ENCODE data around the gene SLAMF7. TPM values are rescaled to one million over a fixed set of nuclear protein-coding genes. Genes with fewer than 3 reads are reported as not detected.

SLAMF7 gene
- total and polyA plus RNA-seq, 2 donors (not counting 3 experiments of a cell fraction or from before 2014, with no cell fraction given), result not detected

GRCh38 chr1:160746836-160747500 is 7.9 kb downstream of the SLAMF7 start:
- no peak overlapping the region for H2AFZ ChIP-seq (ENCODE audit: low read depth, low read length)
- TF ChIP-seq EZH2 (IDR thresholded peaks at IDR 0.05; ENCODE audit: borderline replicate concordance, low read depth, low read length, severe bottlenecking) (no peak), GATA2 (IDR thresholded peaks at IDR 0.05; ENCODE audit: insufficient read depth, insufficient read length, low read depth, low read length) (no peak), JUN (IDR thresholded peaks at IDR 0.05; ENCODE audit: borderline replicate concordance, insufficient read depth, insufficient read length, low read depth) (no peak), POLR2A (IDR thresholded peaks at IDR 0.05; ENCODE audit: low read depth, low read length) (no peak), POLR2AphosphoS5 (IDR thresholded peaks at IDR 0.05; ENCODE audit: insufficient read depth, low read depth, low read length) (no peak), FOS (IDR thresholded peaks at IDR 0.05; ENCODE audit: borderline replicate concordance, insufficient read depth, low read length) (no peak), MAX (IDR thresholded peaks at IDR 0.05; ENCODE audit: insufficient read depth, insufficient read length) (no peak), CTCF (IDR thresholded peaks at IDR 0.05; ENCODE audit: extremely low read depth in 1 of 2, insufficient read depth in 1 of 2, low read depth in 1 of 2, low read length in 2 of 2) (no peak), MYC (IDR thresholded peaks at IDR 0.05; ENCODE audit: low read depth, low read length) (no peak)
- H3K27me3 ChIP-seq (ENCODE audit: control insufficient read depth in 2 of 2, insufficient read depth in 2 of 2, low read length in 2 of 2), result peaks cover 0 to 4% of the 10 kb centered on the region in 2 experiments
- no peaks in the 10 kb centered on the region for H3K79me2 ChIP-seq (ENCODE audit: control insufficient read depth, insufficient read depth, low read length)
- dilution Hi-C loops (cut with MboI; ENCODE audit: extremely low pct_ligation_motif_present, low sequenced_read_pairs) (no loop called here), intact Hi-C loops (cut with micrococcal nuclease) (no loop called here)
- H3K9ac ChIP-seq (replicated peaks; ENCODE audit: extremely low read depth, insufficient read depth, low read length), result no peak overlapping the region
- H3K4me2 ChIP-seq (ENCODE audit: insufficient read depth, low read length), result no peak overlapping the region
- H3K4me3 ChIP-seq (replicated peaks in 1 of 3; ENCODE audit: insufficient read depth in 1 of 3, low read depth in 1 of 3, low read length in 3 of 3), result no peak overlapping the region
- DNase-seq (ENCODE audit: low read depth, low spot score) (no peak), FAIRE-seq (no peak)
- H3K36me3 ChIP-seq (ENCODE audit: control insufficient read depth in 2 of 2, extremely low read depth in 1 of 2, insufficient read depth in 2 of 2, low read length in 2 of 2), result no peaks in the 10 kb centered on the region
- ChIA-PET POLR2A (no interaction called here), CTCF (interaction anchor here (1.8 kb wide), 1 partner anchor 30 kb away, joined by 4 read pairs; no protein-coding TSS in a partner anchor)
- no peak overlapping the region for H3K27ac ChIP-seq (ENCODE audit: insufficient read depth, low read depth, low read length)
- no TSS peak for BruUV-seq (replicated peaks)
- no peaks in the 10 kb centered on the region for H3K9me1 ChIP-seq (replicated peaks; ENCODE audit: control insufficient read depth, extremely low read depth, insufficient read depth, low read length)
- no peaks in the 10 kb centered on the region for H4K20me1 ChIP-seq (replicated peaks; ENCODE audit: control insufficient read depth, extremely low read depth, insufficient read depth, low read length)
- no peaks in the 10 kb centered on the region for H3K4me1 ChIP-seq (ENCODE audit: control insufficient read depth, extremely low read depth, insufficient read depth, low read length)
- no peaks in the 10 kb centered on the region for H3K9me3 ChIP-seq (replicated peaks; ENCODE audit: control insufficient read depth, insufficient read depth, low read length)

Data from endothelial cell of umbilical vein (primary cell).